Measurements from ENCODE around the gene EXO1. TPM values are rescaled to one million over a fixed set of nuclear protein-coding genes. Genes with fewer than 3 reads are reported as not detected.

EXO1 gene
- total and polyA plus RNA-seq, 2 donors (not counting 3 experiments of a cell fraction or from before 2014, with no cell fraction given): 4.1 to 23.5 TPM

GRCh38 chr1:241857131-241857530 is 9.1 kb downstream of the EXO1 start:
- no peak overlapping the region for H3K4me2 ChIP-seq (ENCODE audit: insufficient read depth, low read length)
- CTCF ChIA-PET: no interaction called here
- dilution Hi-C loops (cut with MboI; ENCODE audit: extremely low pct_ligation_motif_present, low sequenced_read_pairs): no loop called here
- no peak overlapping the region for H3K27ac ChIP-seq (ENCODE audit: insufficient read depth, low read depth, low read length)
- H4K20me1 ChIP-seq (replicated peaks; ENCODE audit: control insufficient read depth, extremely low read depth, insufficient read depth, low read length): no peaks in the 10 kb centered on the region
- H3K9ac ChIP-seq (replicated peaks; ENCODE audit: extremely low read depth, insufficient read depth, low read length): no peak overlapping the region
- no peaks in the 10 kb centered on the region for H3K27me3 ChIP-seq (ENCODE audit: control insufficient read depth in 2 of 2, insufficient read depth in 2 of 2, low read length in 2 of 2)
- no peaks in the 10 kb centered on the region for H3K9me3 ChIP-seq (replicated peaks; ENCODE audit: control insufficient read depth, insufficient read depth, low read length)
- no peak overlapping the region for H3K4me3 ChIP-seq (replicated peaks in 1 of 3; ENCODE audit: insufficient read depth in 1 of 3, low read depth in 1 of 3, low read length in 3 of 3)
- no peak overlapping the region for H2AFZ ChIP-seq (ENCODE audit: low read depth, low read length)
- POLR2A ChIA-PET: no interaction called here
- no peaks in the 10 kb centered on the region for H3K9me1 ChIP-seq (replicated peaks; ENCODE audit: control insufficient read depth, extremely low read depth, insufficient read depth, low read length)
- BruUV-seq (replicated peaks): no TSS peak
- H3K79me2 ChIP-seq (ENCODE audit: control insufficient read depth, insufficient read depth, low read length): no peaks in the 10 kb centered on the region
- H3K36me3 ChIP-seq (ENCODE audit: control insufficient read depth in 2 of 2, extremely low read depth in 1 of 2, insufficient read depth in 2 of 2, low read length in 2 of 2): peaks cover 0 to 9% of the 10 kb centered on the region in 2 experiments
- TF ChIP-seq GATA2 (IDR thresholded peaks at IDR 0.05; ENCODE audit: insufficient read depth, insufficient read length, low read depth, low read length) (no peak), MAX (IDR thresholded peaks at IDR 0.05; ENCODE audit: insufficient read depth, insufficient read length) (no peak), POLR2AphosphoS5 (IDR thresholded peaks at IDR 0.05; ENCODE audit: insufficient read depth, low read depth, low read length) (no peak), FOS (IDR thresholded peaks at IDR 0.05; ENCODE audit: borderline replicate concordance, insufficient read depth, low read length) (no peak), MYC (IDR thresholded peaks at IDR 0.05; ENCODE audit: low read depth, low read length) (no peak), JUN (IDR thresholded peaks at IDR 0.05; ENCODE audit: borderline replicate concordance, insufficient read depth, insufficient read length, low read depth) (no peak), POLR2A (IDR thresholded peaks at IDR 0.05; ENCODE audit: low read depth, low read length) (no peak), EZH2 (IDR thresholded peaks at IDR 0.05; ENCODE audit: borderline replicate concordance, low read depth, low read length, severe bottlenecking) (no peak), CTCF (IDR thresholded peaks at IDR 0.05; ENCODE audit: extremely low read depth in 1 of 2, insufficient read depth in 1 of 2, low read depth in 1 of 2, low read length in 2 of 2) (no peak)
- intact Hi-C loops (cut with micrococcal nuclease): no loop called here
- FAIRE-seq (no peak), DNase-seq (ENCODE audit: low read depth, low spot score) (no peak)
- no peaks in the 10 kb centered on the region for H3K4me1 ChIP-seq (ENCODE audit: control insufficient read depth, extremely low read depth, insufficient read depth, low read length)
